Hepatocyte (in vitro differentiated cells): ENCODE results near the gene PPARA.

Experiments used
- EZH2 ChIP-seq: fragments of 200-600 bp; sonication (generic); IDR thresholded peaks from 2 replicates; pipeline ENCODE4 v1.6.1; 2016; ENCODE audit warnings: antibody characterized with exemption, mild to moderate bottlenecking, borderline replicate concordance
- EZH2phosphoT487 ChIP-seq: fragments of 200-600 bp; sonication (generic); IDR thresholded peaks from one replicate; pipeline ENCODE4 v1.6.1; 2018; ENCODE audit warnings: antibody characterized with exemption, mild to moderate bottlenecking, low read depth, moderate library complexity; ENCODE audit not compliant: unreplicated experiment, severe bottlenecking
- TF ChIP-seq, protein P1 (sequence below): fragments of 200-600 bp; sonication (generic); IDR thresholded peaks from 2 replicates; pipeline ENCODE4 v1.5.1; 2016; ENCODE audit warnings: antibody characterized with exemption, mild to moderate bottlenecking; ENCODE audit not compliant: poor library complexity

DNA sequence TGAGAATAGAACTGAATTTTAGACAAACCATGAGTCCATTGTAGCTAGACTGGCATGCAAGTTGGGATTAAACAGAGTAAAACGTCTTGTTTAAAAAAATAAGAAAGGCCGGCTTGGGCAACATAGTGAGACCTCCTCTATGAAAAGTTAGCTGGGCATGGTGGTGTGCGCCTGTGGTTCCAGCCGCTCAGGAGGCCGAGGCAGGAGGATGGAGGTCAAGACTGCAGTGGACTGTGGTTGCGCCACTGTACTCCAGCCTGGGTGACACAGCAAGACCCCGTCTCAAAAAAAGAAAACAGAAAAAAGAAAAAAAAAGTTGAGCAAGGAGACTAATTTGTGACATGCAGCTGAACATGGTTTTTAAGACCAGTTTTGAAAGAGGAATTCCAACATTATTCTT is 76.3 kb downstream of the PPARA start:
- TF ChIP-seq, protein P1, sequence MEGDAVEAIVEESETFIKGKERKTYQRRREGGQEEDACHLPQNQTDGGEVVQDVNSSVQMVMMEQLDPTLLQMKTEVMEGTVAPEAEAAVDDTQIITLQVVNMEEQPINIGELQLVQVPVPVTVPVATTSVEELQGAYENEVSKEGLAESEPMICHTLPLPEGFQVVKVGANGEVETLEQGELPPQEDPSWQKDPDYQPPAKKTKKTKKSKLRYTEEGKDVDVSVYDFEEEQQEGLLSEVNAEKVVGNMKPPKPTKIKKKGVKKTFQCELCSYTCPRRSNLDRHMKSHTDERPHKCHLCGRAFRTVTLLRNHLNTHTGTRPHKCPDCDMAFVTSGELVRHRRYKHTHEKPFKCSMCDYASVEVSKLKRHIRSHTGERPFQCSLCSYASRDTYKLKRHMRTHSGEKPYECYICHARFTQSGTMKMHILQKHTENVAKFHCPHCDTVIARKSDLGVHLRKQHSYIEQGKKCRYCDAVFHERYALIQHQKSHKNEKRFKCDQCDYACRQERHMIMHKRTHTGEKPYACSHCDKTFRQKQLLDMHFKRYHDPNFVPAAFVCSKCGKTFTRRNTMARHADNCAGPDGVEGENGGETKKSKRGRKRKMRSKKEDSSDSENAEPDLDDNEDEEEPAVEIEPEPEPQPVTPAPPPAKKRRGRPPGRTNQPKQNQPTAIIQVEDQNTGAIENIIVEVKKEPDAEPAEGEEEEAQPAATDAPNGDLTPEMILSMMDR, result no peak
- no peak for TF ChIP-seq EZH2
- no peak for TF ChIP-seq EZH2phosphoT487
